ENCODE measurements around the gene DPCD.

Gene DPCD

GRCh38 chr10:101587725-101588653, at the start of gene DPCD, which contains the start of gene POLL:
TSS of gene DPCD (plus strand) at chr10:101588321. CDS start at chr10:101588337, 16 bp downstream.
TSS of gene POLL (minus strand) at chr10:101588257. CDS start at chr10:101587360, 897 bp downstream.
- peak; percentile 95 for DNase-seq

- no peak for DNase-seq
Measured at GRCh38 chr10:101538446-101538845, 49.7 kb upstream of the DPCD start.

- no peak for DNase-seq
Measured at GRCh38 chr10:101545898-101546297, 42.2 kb upstream of the DPCD start.

DNA sequence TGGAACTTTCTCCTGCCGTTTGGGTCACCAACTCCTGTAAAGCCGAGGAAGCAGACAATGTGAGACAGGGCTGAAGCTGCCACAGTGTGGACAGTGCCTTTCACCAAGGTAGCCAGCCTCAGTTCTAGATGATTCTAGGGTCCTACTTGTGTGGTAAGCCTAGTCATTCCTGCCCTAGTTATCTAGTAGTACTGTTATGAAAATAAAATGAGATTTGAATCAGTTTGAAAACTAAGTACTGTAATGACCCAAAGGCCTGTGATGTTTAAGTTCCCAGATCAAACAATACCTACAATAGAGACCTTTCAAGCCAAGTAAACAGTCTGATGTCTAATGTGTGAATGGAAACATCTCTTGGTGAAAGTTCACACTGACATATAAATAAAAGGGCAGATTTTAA, 37.2 kb upstream of the DPCD start:
- no peak for DNase-seq

DNA sequence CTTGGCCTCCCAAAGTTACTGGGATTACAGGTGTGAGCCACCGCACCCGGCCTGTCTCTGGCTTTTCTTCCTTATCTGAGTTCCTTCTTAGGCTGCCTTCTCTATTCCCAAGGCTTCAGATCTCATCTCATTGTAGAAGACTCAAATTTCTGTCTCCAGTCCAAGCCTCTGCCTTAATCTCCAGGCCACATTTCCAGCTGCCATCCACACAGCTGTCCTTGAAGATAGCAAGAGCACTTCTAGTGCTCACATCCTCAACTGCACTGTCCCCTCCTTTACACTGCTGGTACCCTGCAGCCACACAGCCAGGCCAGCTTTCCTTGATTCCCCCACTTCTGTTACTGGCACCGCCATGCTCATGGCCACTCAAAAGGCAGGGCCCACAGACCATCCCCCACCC, 35.7 kb upstream of the DPCD start:
- no peak for DNase-seq

- no peak for DNase-seq
Measured at GRCh38 chr10:101557541-101557940, 30.6 kb upstream of the DPCD start.

GRCh38 chr10:101558204-101558603, 29.9 kb upstream of the DPCD start:
- DNase-seq = no peak

DNA sequence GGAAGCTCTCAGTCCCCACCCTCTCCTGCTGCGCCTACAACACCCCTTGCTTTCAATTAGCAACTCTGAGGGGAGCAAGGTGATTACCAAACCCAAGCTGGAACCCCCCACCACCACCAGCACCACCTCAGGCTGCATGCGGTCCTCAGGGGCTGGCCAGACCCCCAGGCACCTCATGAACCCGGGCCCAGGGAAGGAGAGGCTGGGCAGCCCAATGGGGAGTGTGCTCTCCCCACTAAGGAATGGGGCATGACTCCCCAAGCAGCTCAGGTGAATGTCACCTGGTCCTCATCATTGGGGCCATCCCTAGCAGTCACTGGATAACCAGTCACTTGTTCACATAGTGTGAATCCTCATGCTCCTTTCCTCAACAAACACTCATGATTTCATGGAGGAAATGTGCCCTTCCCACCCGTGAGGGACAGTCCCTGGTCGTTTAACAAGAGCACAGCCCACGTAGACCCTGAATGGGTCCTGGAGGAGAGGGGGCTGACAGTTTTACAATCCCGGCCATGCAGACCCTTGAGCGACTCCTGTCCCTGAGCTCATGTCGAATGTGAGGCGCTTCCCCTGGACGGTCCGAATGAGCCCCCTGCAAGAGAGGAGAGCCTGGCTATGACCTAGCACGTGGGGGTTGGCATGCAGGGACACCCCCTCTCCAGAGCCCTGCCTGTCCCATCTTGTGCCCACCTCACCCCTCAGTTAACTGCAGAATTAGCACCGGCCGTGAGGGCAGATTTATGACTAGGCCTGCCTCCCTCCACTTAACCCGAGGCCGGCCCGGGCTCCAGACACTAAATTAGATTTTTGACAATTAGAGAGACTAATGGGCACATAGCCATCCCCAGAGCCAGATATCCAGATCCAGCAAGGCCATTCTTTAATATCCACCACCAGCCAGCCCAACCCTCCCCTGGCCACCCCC, 29.2 kb upstream of the DPCD start:
- DNase-seq = no peak

DNA sequence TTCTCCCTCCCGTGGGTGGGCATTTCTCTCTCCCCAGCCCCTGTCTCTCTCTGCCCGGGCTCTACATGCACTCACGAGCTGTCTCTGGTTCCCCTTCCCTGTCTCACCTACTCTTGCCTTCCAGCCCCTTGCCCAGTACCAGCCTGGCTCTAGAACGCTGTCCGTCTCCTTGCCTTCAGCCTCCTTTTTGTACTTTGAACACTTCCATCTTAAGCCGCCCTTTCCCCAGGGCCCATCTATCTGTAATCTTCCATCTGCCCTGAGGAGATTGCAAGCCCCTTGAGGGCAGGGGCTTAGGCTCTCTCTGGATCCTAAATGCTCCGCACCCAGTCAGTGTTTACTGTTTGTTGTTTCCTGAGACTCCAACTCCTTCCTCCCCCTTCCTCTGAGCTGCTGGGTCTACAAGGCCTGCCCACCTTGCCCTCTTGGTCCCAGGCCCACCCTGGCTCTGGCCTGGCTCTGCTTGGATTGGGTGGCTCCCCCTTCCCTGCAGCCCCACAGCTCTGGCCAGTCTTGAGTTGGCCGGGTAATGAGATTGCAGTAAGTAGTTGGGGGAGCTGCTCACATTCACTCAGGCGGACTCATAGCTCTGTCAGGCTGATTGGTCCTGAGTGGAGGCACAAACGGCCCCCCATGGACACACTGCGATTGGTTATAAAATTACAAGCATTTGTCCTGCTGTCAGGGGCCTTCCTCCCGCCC, 28.4 kb upstream of the DPCD start:
- no peak for DNase-seq

- DNase-seq = no peak
Measured at GRCh38 chr10:101560298-101561067, 27.6 kb upstream of the DPCD start.

DNA sequence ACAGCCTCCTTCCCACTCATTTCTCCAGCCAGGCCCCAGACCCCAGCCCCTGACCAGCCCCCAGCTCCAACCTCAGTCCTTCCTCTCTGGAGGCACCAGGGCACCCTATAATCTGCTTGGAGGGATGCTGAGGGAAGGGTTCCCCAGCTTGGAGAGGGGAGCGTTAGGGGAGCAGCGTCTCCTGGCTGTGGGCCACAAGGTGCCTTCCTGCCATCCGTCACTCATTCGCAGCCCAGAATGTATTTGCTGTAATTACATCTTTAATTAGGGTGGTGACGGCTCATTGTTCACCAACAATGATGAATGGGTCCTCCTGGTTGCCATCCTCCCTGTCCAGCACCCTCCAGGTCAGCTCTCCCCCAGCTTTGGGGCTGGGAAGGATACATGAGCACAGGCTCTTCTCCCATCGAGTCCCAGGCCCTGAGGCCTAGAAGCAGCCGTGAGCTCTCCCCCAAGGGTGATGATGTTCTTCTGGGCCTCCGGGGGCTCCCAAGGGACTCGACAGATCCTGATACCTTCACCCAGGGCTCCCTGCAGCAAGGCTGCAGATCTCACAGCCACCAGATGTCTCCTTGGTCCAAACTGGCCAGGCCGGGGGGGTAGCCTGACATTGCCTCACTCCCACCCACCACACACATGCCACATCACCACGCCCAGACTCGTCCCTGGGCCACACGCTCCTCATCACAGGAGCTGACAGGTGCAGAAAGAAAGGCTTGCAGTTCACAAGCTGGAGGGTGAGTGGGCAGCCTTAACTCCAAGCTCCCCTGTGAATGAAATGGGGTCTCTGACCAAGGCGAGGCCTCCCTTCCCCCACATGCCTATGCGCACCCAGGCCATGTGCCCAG, 26.8 kb upstream of the DPCD start:
- no peak for DNase-seq

DNA sequence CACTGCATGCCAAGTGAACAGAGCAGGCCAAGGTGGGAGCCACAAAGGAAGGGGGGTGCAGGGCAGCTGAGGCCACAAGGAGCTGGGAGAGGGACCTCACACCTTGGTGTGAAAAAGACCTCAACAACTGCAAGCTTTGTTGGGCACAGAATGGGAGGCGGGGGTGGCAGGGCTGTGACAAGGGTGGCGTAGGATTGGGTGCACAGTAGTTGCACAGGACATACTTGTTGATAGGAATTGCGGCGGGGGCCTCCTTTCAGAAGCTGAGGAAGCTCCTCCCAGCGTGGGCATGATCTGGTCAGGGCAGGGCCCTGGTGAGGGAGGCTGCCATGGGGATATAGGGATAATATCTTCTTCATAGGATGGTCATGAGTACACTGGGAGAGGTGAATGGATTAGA, 25.9 kb upstream of the DPCD start:
- no peak for DNase-seq

- no peak for DNase-seq
Measured at GRCh38 chr10:101563007-101563406, 25.1 kb upstream of the DPCD start.

GRCh38 chr10:101563497-101564040, 24.6 kb upstream of the DPCD start:
- no peak for DNase-seq

DNA sequence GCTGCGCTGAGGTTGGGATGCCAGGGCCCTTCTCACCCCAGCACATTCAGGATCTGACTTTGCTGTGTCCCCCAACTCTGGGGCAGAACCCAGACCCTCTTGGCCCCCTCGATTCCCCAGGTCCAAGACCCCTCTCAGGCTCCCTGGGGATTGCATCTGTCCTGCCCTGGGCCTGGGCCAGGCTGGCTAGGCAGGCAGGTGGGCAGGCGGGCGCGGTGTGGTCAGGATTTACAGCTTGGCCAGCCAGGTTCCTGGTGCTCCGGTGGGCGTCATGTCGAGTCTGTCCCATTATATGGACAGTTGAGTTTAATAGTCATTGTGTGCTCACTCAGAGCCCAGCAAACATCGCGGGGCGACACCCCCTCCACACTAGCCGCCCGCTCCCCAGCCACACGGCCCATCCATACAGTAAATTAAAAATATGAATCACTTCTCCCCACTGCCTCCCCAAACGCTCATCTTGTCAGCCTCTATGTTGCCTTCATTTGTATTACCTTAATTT, 23.6 kb upstream of the DPCD start:
- DNase-seq = no peak

DNA sequence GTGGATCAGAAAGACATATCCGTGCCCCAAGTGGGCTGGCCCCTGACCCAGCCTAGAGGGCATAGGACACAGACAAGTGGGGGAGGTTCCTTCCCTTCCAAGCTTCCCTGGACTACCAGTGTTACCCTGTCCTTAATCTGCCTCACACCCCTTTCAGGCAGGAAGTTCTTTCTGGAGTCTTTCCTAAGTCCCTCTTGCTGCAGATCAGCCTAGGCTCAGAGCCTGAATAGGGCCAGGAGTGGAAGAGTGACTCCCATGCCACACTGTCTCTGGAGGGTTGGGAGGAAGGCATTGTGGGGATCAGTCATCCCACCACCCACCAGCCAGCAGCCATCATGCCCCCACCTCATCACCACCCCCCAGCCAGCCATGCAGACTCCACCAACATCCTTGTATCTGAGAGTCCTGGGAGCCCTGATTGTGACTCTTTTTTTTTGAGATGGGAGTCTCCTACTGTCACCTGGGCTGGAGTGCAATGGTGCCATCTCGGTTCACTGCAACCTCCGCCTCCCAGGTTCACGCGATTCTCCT, 22.7 kb upstream of the DPCD start:
- DNase-seq = no peak

DNA sequence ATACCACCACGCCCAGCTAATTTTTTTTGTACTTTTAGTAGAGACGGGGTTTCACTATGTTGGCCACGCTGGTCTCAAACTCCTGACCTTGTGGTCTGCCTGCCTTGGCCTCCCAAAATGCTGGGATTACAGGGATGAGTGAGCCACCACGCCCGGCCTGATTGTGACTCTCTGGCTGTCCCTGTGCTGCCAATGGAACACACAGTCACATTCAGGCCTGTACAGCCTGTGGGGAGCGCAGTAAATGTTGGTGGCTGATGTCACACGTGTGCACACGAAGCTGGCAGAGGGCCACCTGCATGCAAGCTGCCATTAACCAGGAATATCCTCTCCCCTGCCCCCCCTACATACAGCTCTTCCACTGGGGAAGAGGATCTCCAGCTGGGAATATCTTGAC, 22.2 kb upstream of the DPCD start:
- DNase-seq = peak; percentile 12

- peak; percentile 34 for DNase-seq
Measured at GRCh38 chr10:101566333-101567164, 21.6 kb upstream of the DPCD start.
